ENCODE data around the gene PRMT7.

Gene PRMT7

GRCh38 chr16:68397710-68398201, 86.9 kb downstream of the PRMT7 start:
- no peak for TF ChIP-seq CTCF (IDR thresholded peaks at IDR 0.05; ENCODE audit: low read depth, low read length, missing control alignments)
- DNase-seq (ENCODE audit: low read depth) = no peak
- no peak overlapping the region for H3K4me3 ChIP-seq (ENCODE audit: low read depth, low read length)
- in situ Hi-C loops (cut with HindIII; ENCODE audit: low sequenced_read_pairs) = loop anchor here (5.0 kb wide), 1 partner anchor 80 kb away; no protein-coding TSS in a partner anchor

- H3K4me3 ChIP-seq (ENCODE audit: low read depth, low read length) = no peak overlapping the region
- in situ Hi-C loops (cut with HindIII; ENCODE audit: low sequenced_read_pairs) = loop anchor here (5.0 kb wide), 1 partner anchor 82 kb away; no protein-coding TSS in a partner anchor
- no peak for TF ChIP-seq CTCF (IDR thresholded peaks at IDR 0.05; ENCODE audit: low read depth, low read length, missing control alignments)
- no peak for DNase-seq (ENCODE audit: low read depth)
Observed at GRCh38 chr16:68399456-68399855, 88.6 kb downstream of the PRMT7 start.

- no peak overlapping the region for H3K4me3 ChIP-seq (ENCODE audit: low read depth, low read length)
- in situ Hi-C loops (cut with HindIII; ENCODE audit: low sequenced_read_pairs) = no loop called here
- no peak for TF ChIP-seq CTCF (IDR thresholded peaks at IDR 0.05; ENCODE audit: low read depth, low read length, missing control alignments)
- DNase-seq (ENCODE audit: low read depth) = no peak
Observed at GRCh38 chr16:68400083-68400923, 89.5 kb downstream of the PRMT7 start.

GRCh38 chr16:68400924-68401460, 90.2 kb downstream of the PRMT7 start:
- in situ Hi-C loops (cut with HindIII; ENCODE audit: low sequenced_read_pairs) = no loop called here

GRCh38 chr16:68401871-68402747, 91.3 kb downstream of the PRMT7 start:
- TF ChIP-seq CTCF (IDR thresholded peaks at IDR 0.05; ENCODE audit: low read depth, low read length, missing control alignments) = no peak

More at GRCh38 chr16:68400924-68401460, 90.2 kb downstream of the PRMT7 start:
- H3K4me3 ChIP-seq (ENCODE audit: low read depth, low read length) = no peak overlapping the region
- no peak for TF ChIP-seq CTCF (IDR thresholded peaks at IDR 0.05; ENCODE audit: low read depth, low read length, missing control alignments)
- DNase-seq (ENCODE audit: low read depth) = no peak

GRCh38 chr16:68402748-68403040, 91.9 kb downstream of the PRMT7 start:
- DNase-seq (ENCODE audit: low read depth) = no peak
- H3K4me3 ChIP-seq (ENCODE audit: low read depth, low read length) = no peak overlapping the region
- in situ Hi-C loops (cut with HindIII; ENCODE audit: low sequenced_read_pairs) = no loop called here
- no peak for TF ChIP-seq CTCF (IDR thresholded peaks at IDR 0.05; ENCODE audit: low read depth, low read length, missing control alignments)

More at GRCh38 chr16:68401871-68402747, 91.3 kb downstream of the PRMT7 start:
- DNase-seq (ENCODE audit: low read depth) = peak; percentile 78
- H3K4me3 ChIP-seq (ENCODE audit: low read depth, low read length) = no peak overlapping the region
- in situ Hi-C loops (cut with HindIII; ENCODE audit: low sequenced_read_pairs) = no loop called here
